MM.1S (cell line): ENCODE data around the gene CLEC14A.

Source experiments
- DNase-seq: peaks from one replicate; pipeline ENCODE4 v3.0.0-alpha.2; 2015
- H2AFZ ChIP-seq: fragments of 300-600 bp; sonication (generic); 2 replicates; pipeline ENCODE4 v1.6.0; 2016; ENCODE audit warnings: antibody characterized with exemption, low read length
- H3F3A ChIP-seq: fragments of 300-600 bp; sonication (generic); 2 replicates; pipeline ENCODE4 v1.6.1; 2016; ENCODE audit warnings: mild to moderate bottlenecking, antibody characterized with exemption, low read length, moderate library complexity, mixed read lengths; ENCODE audit not compliant: insufficient read depth
- H3K27ac ChIP-seq: fragments of 300-600 bp; sonication (generic); 2 replicates; pipeline ENCODE4 v1.5.1; 2016; ENCODE audit warnings: mild to moderate bottlenecking, low read length
- H3K27me3 ChIP-seq: fragments of 300-600 bp; sonication (generic); replicated peaks from 2 replicates; pipeline ENCODE4 v1.6.0; 2016; ENCODE audit warnings: low read length; ENCODE audit not compliant: insufficient read depth
- H3K36me3 ChIP-seq: fragments of 300-600 bp; sonication (generic); replicated peaks from 2 replicates; pipeline ENCODE4 v1.6.1; 2016; ENCODE audit warnings: mild to moderate bottlenecking, low read length, mixed read lengths; ENCODE audit not compliant: insufficient read depth
- H3K4me1 ChIP-seq: fragments of 300-600 bp; sonication (generic); 2 replicates; pipeline ENCODE4 v1.6.1; 2016; ENCODE audit warnings: low read length, mixed read lengths
- H3K4me2 ChIP-seq: fragments of 300-600 bp; sonication (generic); 2 replicates; pipeline ENCODE4 v1.6.0; 2016; ENCODE audit warnings: low read depth, low read length
- H3K4me3 ChIP-seq: fragments of 300-600 bp; sonication (generic); 2 replicates; pipeline ENCODE4 v1.5.1; 2016; ENCODE audit warnings: low read length, mixed read lengths
- H3K79me2 ChIP-seq: fragments of 300-600 bp; sonication (generic); 2 replicates; pipeline ENCODE4 v1.6.1; 2016; ENCODE audit warnings: mixed run types, low read length, mixed read lengths
- H3K9ac ChIP-seq: fragments of 300-600 bp; sonication (generic); 2 replicates; pipeline ENCODE4 v1.6.1; 2016; ENCODE audit warnings: low read length, mixed read lengths
- H3K9me2 ChIP-seq: fragments of 300-600 bp; sonication (generic); replicated peaks from 2 replicates; pipeline ENCODE4 v1.6.1; 2016; ENCODE audit warnings: mild to moderate bottlenecking, low read length, mixed read lengths; ENCODE audit not compliant: insufficient read depth
- H3K9me3 ChIP-seq: fragments of 300-600 bp; sonication (generic); replicated peaks from 2 replicates; pipeline ENCODE4 v1.6.1; 2016; ENCODE audit warnings: mild to moderate bottlenecking, low read length, mixed read lengths; ENCODE audit not compliant: insufficient read depth
- H4K20me1 ChIP-seq: fragments of 300-600 bp; sonication (generic); 2 replicates; pipeline ENCODE4 v1.6.1; 2016; ENCODE audit warnings: mild to moderate bottlenecking, low read length, moderate library complexity, mixed read lengths; ENCODE audit not compliant: insufficient read depth
- EZH2 ChIP-seq: fragments of 300-600 bp; sonication (generic); optimal IDR thresholded peaks from 2 replicates; pipeline ENCODE3; 2017; ENCODE audit warnings: low read depth, mild to moderate bottlenecking, antibody characterized with exemption, low read length, mixed read lengths
- EZH2phosphoT487 ChIP-seq: fragments of 300-600 bp; sonication (generic); IDR thresholded peaks from 2 replicates; pipeline ENCODE4 v1.6.1; 2018; ENCODE audit warnings: antibody characterized with exemption, low read length
- TF ChIP-seq, protein P1 (sequence below): fragments of 300-600 bp; sonication (generic); IDR thresholded peaks from 2 replicates; pipeline ENCODE4 v1.5.1; 2016; ENCODE audit warnings: antibody characterized with exemption, low read length, mixed read lengths

Gene CLEC14A

DNA sequence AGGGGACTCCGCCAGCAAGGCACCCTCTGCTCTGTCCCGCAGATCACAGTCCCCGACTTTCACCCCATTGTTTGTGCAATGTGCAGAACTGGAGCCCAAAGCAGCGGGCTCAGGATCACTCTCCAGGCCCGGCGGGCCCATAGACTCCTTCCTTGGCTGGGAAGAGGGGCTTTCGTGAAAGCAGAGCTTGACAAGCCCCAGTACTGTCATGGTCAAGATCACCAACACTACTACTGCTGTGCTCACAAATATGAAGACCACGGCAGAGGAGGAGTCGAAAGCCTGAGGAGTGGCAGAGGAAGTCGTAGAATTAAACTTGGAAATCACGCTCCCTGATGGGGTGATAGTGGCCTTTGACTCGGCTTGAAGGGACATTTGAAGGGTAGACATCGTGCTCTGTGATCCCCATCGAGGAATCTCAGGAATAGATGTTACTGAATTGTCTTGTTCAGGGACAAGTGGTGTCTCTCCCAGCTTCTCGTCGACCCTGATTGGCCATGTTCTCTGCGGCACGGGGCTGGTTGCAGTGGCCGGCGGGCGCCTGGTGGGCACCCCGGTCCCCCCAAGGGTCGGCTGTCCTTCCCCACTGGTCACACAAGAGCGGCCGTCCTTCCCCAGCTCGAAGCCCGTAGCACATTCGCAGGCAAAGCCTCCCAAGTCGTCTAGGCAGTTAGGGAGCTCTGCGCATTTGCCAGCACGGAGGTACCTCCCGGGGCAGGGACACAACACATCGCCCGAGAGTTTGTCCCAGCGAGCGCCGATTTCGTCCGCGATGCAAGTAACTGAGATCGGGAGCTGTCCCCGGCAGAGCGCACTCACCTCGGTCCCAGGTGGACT lies 1.1 kb downstream of the CLEC14A start:
- TF ChIP-seq, protein P1, sequence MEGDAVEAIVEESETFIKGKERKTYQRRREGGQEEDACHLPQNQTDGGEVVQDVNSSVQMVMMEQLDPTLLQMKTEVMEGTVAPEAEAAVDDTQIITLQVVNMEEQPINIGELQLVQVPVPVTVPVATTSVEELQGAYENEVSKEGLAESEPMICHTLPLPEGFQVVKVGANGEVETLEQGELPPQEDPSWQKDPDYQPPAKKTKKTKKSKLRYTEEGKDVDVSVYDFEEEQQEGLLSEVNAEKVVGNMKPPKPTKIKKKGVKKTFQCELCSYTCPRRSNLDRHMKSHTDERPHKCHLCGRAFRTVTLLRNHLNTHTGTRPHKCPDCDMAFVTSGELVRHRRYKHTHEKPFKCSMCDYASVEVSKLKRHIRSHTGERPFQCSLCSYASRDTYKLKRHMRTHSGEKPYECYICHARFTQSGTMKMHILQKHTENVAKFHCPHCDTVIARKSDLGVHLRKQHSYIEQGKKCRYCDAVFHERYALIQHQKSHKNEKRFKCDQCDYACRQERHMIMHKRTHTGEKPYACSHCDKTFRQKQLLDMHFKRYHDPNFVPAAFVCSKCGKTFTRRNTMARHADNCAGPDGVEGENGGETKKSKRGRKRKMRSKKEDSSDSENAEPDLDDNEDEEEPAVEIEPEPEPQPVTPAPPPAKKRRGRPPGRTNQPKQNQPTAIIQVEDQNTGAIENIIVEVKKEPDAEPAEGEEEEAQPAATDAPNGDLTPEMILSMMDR = no peak
- TF ChIP-seq EZH2 = no peak
- no peak for TF ChIP-seq EZH2phosphoT487
- H3F3A ChIP-seq = no peaks in the 10 kb centered on the region
- H3K4me2 ChIP-seq = no peak overlapping the region
- H3K79me2 ChIP-seq = no peaks in the 10 kb centered on the region
- H3K4me3 ChIP-seq = no peak overlapping the region
- no peaks in the 10 kb centered on the region for H3K9me3 ChIP-seq
- no peaks in the 10 kb centered on the region for H3K36me3 ChIP-seq
- no peak for DNase-seq
- no peaks in the 10 kb centered on the region for H3K9me2 ChIP-seq
- no peaks in the 10 kb centered on the region for H4K20me1 ChIP-seq
- no peaks in the 10 kb centered on the region for H3K4me1 ChIP-seq
- H2AFZ ChIP-seq = no peak overlapping the region
- no peak overlapping the region for H3K9ac ChIP-seq
- H3K27me3 ChIP-seq = no peaks in the 10 kb centered on the region
- no peak overlapping the region for H3K27ac ChIP-seq

DNA sequence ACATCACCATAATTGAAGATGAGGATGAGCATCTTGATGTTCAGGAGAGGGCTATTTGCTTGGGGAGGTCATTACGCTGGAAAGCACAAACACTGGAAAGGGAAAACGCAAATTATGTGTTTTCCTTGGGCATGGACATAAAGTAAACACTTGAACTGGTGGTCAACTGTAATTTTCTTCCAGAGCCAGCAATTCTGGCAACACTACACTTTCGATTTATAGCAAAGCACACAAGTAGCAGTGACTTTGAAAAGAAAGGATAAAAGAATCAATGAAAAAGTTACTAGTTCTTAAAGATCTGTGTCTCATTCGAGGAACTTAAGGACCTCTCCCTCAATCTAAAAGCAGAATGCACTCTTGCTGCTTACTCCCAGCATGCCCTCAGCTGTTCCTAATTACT lies 2.2 kb downstream of the CLEC14A start:
- no peaks in the 10 kb centered on the region for H3K9me2 ChIP-seq
- TF ChIP-seq EZH2 (no peak), EZH2phosphoT487 (no peak)
- TF ChIP-seq, protein P1 = no peak
- no peaks in the 10 kb centered on the region for H3K79me2 ChIP-seq
- H3K4me1 ChIP-seq = no peaks in the 10 kb centered on the region
- no peaks in the 10 kb centered on the region for H3F3A ChIP-seq
- no peak overlapping the region for H2AFZ ChIP-seq
- H3K9ac ChIP-seq = no peak overlapping the region
- no peak overlapping the region for H3K4me2 ChIP-seq
- DNase-seq = no peak
- no peaks in the 10 kb centered on the region for H3K27me3 ChIP-seq
- no peaks in the 10 kb centered on the region for H3K36me3 ChIP-seq
- no peak overlapping the region for H3K27ac ChIP-seq
- no peaks in the 10 kb centered on the region for H4K20me1 ChIP-seq
- H3K4me3 ChIP-seq = no peak overlapping the region
- no peaks in the 10 kb centered on the region for H3K9me3 ChIP-seq

DNA sequence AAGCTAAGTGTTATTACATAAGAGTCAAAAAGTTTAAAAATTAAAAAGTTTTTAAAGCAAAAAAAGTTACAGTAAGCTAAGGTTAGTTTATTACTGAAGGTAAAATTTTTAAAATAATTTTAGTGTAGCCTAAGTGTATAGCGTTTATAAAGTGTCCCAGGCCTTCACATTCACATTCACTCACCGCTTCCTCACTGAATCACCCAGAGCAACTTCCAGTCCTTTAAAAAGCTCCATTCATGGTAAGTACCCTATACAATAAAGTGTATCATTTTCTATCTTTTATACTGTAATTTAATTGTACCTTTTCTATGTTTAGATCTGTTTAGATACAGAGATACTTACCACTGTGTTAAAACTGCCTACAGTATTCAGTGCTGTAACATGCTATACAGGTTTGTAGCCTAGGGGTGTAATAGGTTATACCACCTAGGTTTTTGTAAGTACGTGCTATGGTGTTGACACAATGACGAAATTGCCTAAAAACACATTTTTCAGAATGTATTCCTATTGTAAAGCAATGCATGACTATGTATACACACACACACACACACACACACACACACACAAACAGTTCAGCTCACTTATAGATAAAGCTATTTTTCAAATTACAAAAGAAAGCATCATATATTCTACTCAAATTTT lies 3.7 kb downstream of the CLEC14A start:
- H3K9ac ChIP-seq = no peak overlapping the region
- TF ChIP-seq, protein P1 = no peak
- TF ChIP-seq EZH2 = no peak
- TF ChIP-seq EZH2phosphoT487 = no peak

More for the DNA sequence above, 3.7 kb downstream of the CLEC14A start:
- Histone ChIP-seq H3K9me2 (no peaks in the 10 kb centered on the region), H3K79me2 (no peaks in the 10 kb centered on the region), H3K27me3 (no peaks in the 10 kb centered on the region), H3K4me1 (no peaks in the 10 kb centered on the region), H3F3A (no peaks in the 10 kb centered on the region), H4K20me1 (no peaks in the 10 kb centered on the region), H3K4me2 (no peak overlapping the region), H2AFZ (no peak overlapping the region), H3K4me3 (no peak overlapping the region), H3K36me3 (no peaks in the 10 kb centered on the region), H3K27ac (no peak overlapping the region), H3K9me3 (no peaks in the 10 kb centered on the region)
- no peak for DNase-seq
